Ovary (tissue), 9 donors: Measurements from ENCODE around the gene KLHDC8B. TPM values are rescaled to one million over a fixed set of nuclear protein-coding genes. Genes with fewer than 3 reads are reported as not detected.
A peak's percentile ranks its signal among the peaks of the same experiment; 100 is the strongest.

ENCODE experiments used
- DNase-seq, 5 donors: peaks; one replicate each; pipeline ENCODE4 v3.0.0-alpha.2; 2019 to 2020
- H3K27ac ChIP-seq, 2 donors: fragments of 200-600 bp; one replicate each; pipeline versions ENCODE4 v1.5.1 to v1.8.0; 2019 to 2022
- H3K27me3 ChIP-seq: fragments of 200-600 bp; one replicate; pipeline ENCODE4 v1.8.0; 2022
- H3K36me3 ChIP-seq: fragments of 200-600 bp; sonication (generic); one replicate; pipeline ENCODE4 v1.5.1; 2019
- H3K4me1 ChIP-seq: one replicate; pipeline ENCODE4 v1.8.1; 2013; ENCODE audit warnings: mild to moderate bottlenecking, moderate library complexity; ENCODE audit not compliant: insufficient read depth
- H3K4me3 ChIP-seq: fragments of 200-600 bp; sonication (generic); one replicate; pipeline ENCODE4 v1.5.1; 2017
- H3K9me3 ChIP-seq, 2 donors: fragments of 200-600 bp in 1 of 2; sonication (generic) in 1 of 2; one replicate each; pipeline versions ENCODE4 v1.5.1 to v1.8.1; 2013 to 2019; ENCODE audit warnings: mild to moderate bottlenecking in 1 of 2, moderate library complexity in 1 of 2
- EP300 ChIP-seq: sonication (generic); formaldehyde crosslinking; IDR thresholded peaks from one replicate; pipeline ENCODE4 v1.6.1; 2017; ENCODE audit warnings: antibody characterized with exemption
- POLR2A ChIP-seq: fragments of 450-650 bp; IDR thresholded peaks from one replicate; pipeline ENCODE4 v1.6.1; 2017; ENCODE audit warnings: antibody characterized with exemption, mild to moderate bottlenecking, moderate library complexity
- WGBS, 3 donors: extraction: QIAGEN DNeasy Blood & Tissue Kit in 1 of 3; methylation state at CpG; one replicate each; pipeline versions ENCODE4 v1.1.5 to v1.1.7; 2013 to 2017; 5-methylcytosine and 5-hydroxymethylcytosine counted together
- intact Hi-C, 4 donors: fragments of 100-400 bp; cut with DNase I; formaldehyde crosslinking; loops; one replicate each; pipeline versions ENCODE4 v1.11.0 to v1.15.1; 2022 to 2023
- polyA plus RNA-seq, 2 donors: library from polyadenylated mRNA; stranded (reverse); fragments of 200-250 nt in 1 of 2; fragments of 350-450 nt in 1 of 2; fragmentation: Illumina TruSeq in 1 of 2; extraction: RNeasy Lipid Tissue Mini Kit (QIAGEN cat#74804) in 1 of 2; gene quantifications; one replicate each; pipeline ENCODE4 v1.2.3, GENCODE V29; 2013 to 2014
- total RNA-seq, 7 donors: library from RNA; depleted of rRNA in 2 of 7; stranded (reverse); fragments of >200 nt in 2 of 7; fragmentation: NEBNext Ultra II Directional in 3 of 7; extraction: Animal tissue kit (Norgen Biotek cat#: 25700) in 3 of 7; gene quantifications; one replicate each; pipeline versions ENCODE4 v1.1.0 to v1.2.4, GENCODE V29; 2016 to 2023
- TF ChIP-seq, protein P1 (sequence below), 3 donors: fragments of 450-650 bp in 2 of 3; fragments of 200-600 bp in 1 of 3; IDR thresholded peaks; one replicate each; pipeline versions ENCODE4 v1.5.1 to v1.8.0; 2016 to 2022; ENCODE audit warnings: antibody characterized with exemption in 3 of 3, mild to moderate bottlenecking in 1 of 3
- donor health status: DM: no; HTN: no; CAD: no; lungs with moderate emphysema.
- donor health status: DM: no; HTN: no; CAD: no.
- donor health status: Bipolar disorder and iron deficiency.
- donor health status: DM: yes; HTN: yes; CAD: no.
- donor health status: DM: no; HTN: no; CAD: no.
- donor health status: DM: yes; HTN: yes; CAD: no.

KLHDC8B gene
- total and polyA plus RNA-seq, 9 donors: 67.1 to 244 (median 109) TPM

DNA sequence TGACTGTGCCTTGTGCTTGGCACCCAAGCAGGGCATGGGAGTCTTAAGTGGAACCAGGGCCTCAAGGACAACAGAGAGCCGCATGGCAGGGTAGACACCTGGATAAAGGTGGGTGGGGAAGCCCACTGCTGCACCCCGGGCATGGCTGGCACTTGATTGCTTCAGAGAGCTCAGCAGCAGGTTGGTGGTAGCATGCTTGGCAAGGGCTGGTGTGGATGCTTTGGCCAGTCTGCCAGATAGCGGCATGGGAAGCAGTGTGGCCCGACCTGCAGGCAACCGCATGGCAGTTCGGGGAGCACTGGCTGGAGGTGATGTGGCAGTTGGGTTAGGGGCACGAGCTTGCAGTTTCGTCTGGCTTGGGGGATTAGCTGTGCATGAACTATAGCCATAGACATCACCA, 7.8 kb upstream of the KLHDC8B start:
- intact Hi-C loops: loop anchor here in 2 of 4 donors (5.0 to 10.0 kb wide), 2 partner anchors 36 to 281 kb away; no protein-coding TSS in a partner anchor

DNA sequence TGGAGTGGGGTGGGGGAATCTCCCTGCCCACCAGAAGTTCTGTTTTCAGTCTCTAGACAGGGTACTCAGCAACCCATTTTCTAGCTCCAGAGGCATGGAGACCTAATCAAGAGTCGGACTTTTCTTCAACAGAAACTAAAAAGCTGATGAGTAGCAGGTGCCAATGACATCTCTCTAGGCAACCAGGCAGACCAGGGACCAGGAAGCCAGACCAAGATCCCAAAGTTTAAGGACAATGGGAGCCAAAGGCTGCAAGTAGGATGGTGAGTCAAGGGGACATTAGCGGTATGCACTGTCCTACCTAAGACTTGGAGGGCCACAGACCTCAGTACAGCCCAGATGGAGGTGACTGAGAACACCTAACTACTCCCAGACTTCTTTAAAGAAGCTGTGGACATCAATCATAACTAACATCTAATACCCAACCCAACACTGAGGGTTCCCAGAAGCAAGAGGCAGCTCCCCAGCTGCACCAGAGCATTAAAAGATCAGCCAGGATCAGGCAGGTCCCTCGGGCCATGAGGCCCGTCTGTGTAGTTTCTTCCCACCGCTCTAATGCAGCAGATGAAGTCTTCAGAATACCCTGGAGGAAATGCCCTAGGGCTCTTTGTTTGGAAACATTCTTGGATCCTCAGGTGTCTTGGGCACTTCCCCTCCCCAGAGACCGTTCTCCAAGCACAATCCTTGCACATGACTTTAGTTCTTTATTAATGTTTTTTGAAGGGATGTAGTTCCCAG, 6.2 kb upstream of the KLHDC8B start:
- 20 to 22% (median 21%) methylated on average over 6 of the region's 6 CpGs for WGBS, 3 donors
- H3K36me3 ChIP-seq: no peaks in the 10 kb centered on the region
- peak overlapping the region; percentile 77 for H3K4me3 ChIP-seq
- H3K27ac ChIP-seq: peak overlapping the region in 1 of 2 donors; percentile 88
- no peaks in the 10 kb centered on the region for H3K4me1 ChIP-seq
- no peaks in the 10 kb centered on the region for H3K27me3 ChIP-seq
- no peak for DNase-seq
- intact Hi-C loops: loop anchor here in 2 of 4 donors (5.0 to 10.0 kb wide), 2 partner anchors 38 to 280 kb away; no protein-coding TSS in a partner anchor
- TF ChIP-seq EP300: no peak
- no peak for TF ChIP-seq POLR2A
- TF ChIP-seq, protein P1, sequence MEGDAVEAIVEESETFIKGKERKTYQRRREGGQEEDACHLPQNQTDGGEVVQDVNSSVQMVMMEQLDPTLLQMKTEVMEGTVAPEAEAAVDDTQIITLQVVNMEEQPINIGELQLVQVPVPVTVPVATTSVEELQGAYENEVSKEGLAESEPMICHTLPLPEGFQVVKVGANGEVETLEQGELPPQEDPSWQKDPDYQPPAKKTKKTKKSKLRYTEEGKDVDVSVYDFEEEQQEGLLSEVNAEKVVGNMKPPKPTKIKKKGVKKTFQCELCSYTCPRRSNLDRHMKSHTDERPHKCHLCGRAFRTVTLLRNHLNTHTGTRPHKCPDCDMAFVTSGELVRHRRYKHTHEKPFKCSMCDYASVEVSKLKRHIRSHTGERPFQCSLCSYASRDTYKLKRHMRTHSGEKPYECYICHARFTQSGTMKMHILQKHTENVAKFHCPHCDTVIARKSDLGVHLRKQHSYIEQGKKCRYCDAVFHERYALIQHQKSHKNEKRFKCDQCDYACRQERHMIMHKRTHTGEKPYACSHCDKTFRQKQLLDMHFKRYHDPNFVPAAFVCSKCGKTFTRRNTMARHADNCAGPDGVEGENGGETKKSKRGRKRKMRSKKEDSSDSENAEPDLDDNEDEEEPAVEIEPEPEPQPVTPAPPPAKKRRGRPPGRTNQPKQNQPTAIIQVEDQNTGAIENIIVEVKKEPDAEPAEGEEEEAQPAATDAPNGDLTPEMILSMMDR (IDR thresholded peaks at IDR 0.05): no peak
- no peaks in the 10 kb centered on the region for H3K9me3 ChIP-seq

More for the DNA sequence above, 7.8 kb upstream of the KLHDC8B start:
- H3K27ac ChIP-seq: no peak overlapping the region
- no peaks in the 10 kb centered on the region for H3K27me3 ChIP-seq
- H3K4me3 ChIP-seq: no peak overlapping the region
- H3K4me1 ChIP-seq: no peaks in the 10 kb centered on the region
- no peak for TF ChIP-seq POLR2A
- TF ChIP-seq, protein P1 (IDR thresholded peaks at IDR 0.05): no peak
- TF ChIP-seq EP300: no peak
- 87 to 92% (median 88%) methylated on average over 8 of the region's 8 CpGs for WGBS, 3 donors
- H3K36me3 ChIP-seq: no peaks in the 10 kb centered on the region
- no peaks in the 10 kb centered on the region for H3K9me3 ChIP-seq
- no peak for DNase-seq

DNA sequence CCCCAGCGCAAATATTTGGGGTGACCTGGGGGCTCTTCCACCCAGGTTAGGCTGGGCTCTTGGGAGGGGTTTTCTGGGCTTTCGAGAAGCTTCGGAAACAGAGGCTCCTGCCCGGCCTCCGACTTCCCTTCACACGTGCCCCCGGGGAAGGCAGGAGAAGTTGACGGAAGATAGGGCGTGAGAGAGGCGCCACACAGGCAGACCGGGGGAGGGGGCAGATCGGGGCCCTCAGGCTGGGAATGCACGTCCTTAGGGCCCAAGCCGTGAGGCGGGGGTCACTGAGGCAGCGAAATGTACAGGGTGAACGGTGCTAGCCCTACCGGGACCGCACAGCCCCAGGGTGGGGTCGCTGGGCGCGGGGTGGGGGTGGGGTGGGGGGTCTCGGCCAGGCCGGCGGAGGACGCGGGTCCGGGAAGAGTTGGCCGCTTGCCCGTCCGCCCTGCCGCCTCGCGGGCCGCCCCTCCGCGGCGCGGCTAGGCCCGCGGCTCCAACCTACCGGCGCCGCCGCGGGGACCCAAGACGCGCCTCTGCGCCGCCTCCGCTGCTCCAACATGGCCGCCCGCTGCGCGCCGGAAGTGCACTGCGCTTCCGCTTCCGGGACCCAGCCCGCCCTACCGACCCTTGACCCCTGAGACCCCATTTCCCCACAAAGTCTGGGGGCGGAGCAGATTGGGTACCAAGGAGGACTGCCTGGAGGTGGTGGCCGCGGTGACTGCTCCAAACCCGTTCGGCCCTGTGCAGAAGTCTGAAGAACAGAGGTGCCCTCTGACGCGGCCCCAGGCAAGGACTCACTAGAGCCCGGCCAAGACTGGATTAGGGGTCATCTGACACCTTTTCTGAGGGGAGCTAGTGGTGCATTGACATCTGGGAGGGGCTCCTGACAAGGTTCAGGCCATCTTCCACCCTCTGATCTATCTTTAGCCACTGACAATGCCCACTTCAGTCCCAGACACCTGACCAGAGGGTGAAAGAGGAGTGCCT, 5.3 kb upstream of the KLHDC8B start, which contains the start of gene CCDC71:
CCDC71 (minus strand) TSS at position 561 of the 981 bp plus-strand sequence. CDS start 2,123 bp downstream, outside the sequence.
- 1 to 3% (median 2%) methylated on average over 18 to 69 of the region's 69 CpGs for WGBS, 3 donors
- intact Hi-C loops: loop anchor here in 2 of 4 donors (2.0 to 10.0 kb wide), 2 partner anchors 175 to 279 kb away; partner anchors contain the start of gene USP4 (in 1 of the 2)
- no peaks in the 10 kb centered on the region for H3K9me3 ChIP-seq
- H3K4me3 ChIP-seq: peak within 1 kb of the TSS; percentile 77
- no peaks in the 10 kb centered on the region for H3K36me3 ChIP-seq
- H3K27me3 ChIP-seq: no peaks in the 10 kb centered on the region
- peak; percentile 70 to 89 (median 81) for DNase-seq
- H3K27ac ChIP-seq: peak within 1 kb of the TSS; percentile 88 to 89
- TF ChIP-seq POLR2A (peak; percentile 70), EP300 (no peak)
- no peaks in the 10 kb centered on the region for H3K4me1 ChIP-seq

DNA sequence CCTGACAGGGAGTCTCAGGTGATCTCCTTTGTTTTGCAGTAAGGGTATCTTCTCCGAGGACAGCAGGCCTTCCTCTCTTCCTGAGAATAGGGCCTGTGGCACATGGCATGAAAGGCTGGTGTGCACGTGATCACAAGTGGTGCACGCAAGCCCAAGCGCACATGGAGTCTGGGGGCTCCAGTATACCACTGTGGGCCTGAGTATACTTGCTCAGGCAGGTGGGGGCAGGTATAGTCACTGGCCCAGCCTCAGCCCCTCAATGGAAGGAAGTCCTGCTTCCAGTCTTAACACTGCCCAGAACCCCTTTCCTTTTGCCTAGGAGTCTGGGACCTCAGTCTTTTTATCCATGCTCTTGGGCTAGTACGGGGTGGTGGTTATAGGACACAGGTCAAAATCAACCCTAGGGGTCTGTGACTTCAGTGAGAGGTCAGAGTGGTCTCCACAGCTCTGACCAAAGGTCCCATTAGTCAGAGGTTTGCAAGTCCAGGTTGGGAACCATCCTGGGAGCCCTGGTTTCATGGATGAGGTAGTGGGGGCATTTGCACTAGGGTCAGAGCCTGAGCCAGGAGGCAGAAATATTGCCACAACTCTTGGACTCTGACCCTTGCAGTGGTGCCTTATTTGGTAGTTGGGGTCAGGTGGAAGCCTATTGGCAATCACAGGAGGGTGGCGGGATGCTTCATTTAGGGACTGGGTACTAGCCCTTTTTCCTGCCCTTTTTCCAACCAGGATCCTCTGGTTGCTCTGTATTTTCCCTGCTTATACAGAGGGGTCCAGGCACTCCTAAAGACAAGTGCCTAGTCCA, 4.4 kb upstream of the KLHDC8B start:
- peak overlapping the region; percentile 77 for H3K4me3 ChIP-seq
- peak overlapping the region in 1 of 2 donors; percentile 88 for H3K27ac ChIP-seq
- 84 to 90% (median 87%) methylated on average over 6 of the region's 6 CpGs for WGBS, 3 donors
- intact Hi-C loops: loop anchor here in 2 of 4 donors (2.0 to 10.0 kb wide), 2 partner anchors 174 to 278 kb away; partner anchors contain the start of gene USP4 (in 1 of the 2)
- no peak for TF ChIP-seq POLR2A
- TF ChIP-seq, protein P1 (IDR thresholded peaks at IDR 0.05): no peak
- no peak for TF ChIP-seq EP300
- no peaks in the 10 kb centered on the region for H3K27me3 ChIP-seq
- H3K36me3 ChIP-seq: no peaks in the 10 kb centered on the region
- no peaks in the 10 kb centered on the region for H3K9me3 ChIP-seq
- no peak for DNase-seq
- no peaks in the 10 kb centered on the region for H3K4me1 ChIP-seq
